MCF 10A (cell line): Measurements from ENCODE around the gene MYH16. TPM values are rescaled to one million over a fixed set of nuclear protein-coding genes. Genes with fewer than 3 reads are reported as not detected.

Source experiments
- BruUV-seq: library from RNA; stranded (reverse); fragments of 400-500 nt; replicated peaks from 2 replicates; lab custom pipeline; 2021; lab: Mats Ljungman, UMichigan
- CTCF ChIA-PET: fragments of 300-600 bp; sonication (Branson Sonifier 250); formaldehyde crosslinking; extraction: SDS; loops from one replicate; lab custom pipeline; 2021; ENCODE audit warnings: antibody characterized with exemption, inconsistent platforms; lab: Yijun Ruan, JAX
- POLR2A ChIA-PET: fragments of 300-600, 350-650 bp; sonication (Branson Sonifier 250); formaldehyde crosslinking; extraction: SDS; loops from one replicate; lab custom pipeline; 2020; ENCODE audit warnings: antibody characterized with exemption, inconsistent platforms; lab: Yijun Ruan, JAX
- DNase-seq: peaks from one replicate; pipeline ENCODE4 v3.0.0-alpha.2; 2018; ENCODE audit not compliant: unreplicated experiment
- H3K27ac Mint-ChIP-seq: one replicate; pipeline ENCODE4 v1.8.0; 2022; ENCODE audit warnings: mild to moderate bottlenecking, low read depth, mixed read lengths; ENCODE audit not compliant: unreplicated experiment
- H3K27me3 Mint-ChIP-seq: one replicate; pipeline ENCODE4 v1.8.0; 2022; ENCODE audit warnings: mixed read lengths; ENCODE audit not compliant: insufficient read depth, unreplicated experiment
- H3K36me3 Mint-ChIP-seq: one replicate; pipeline ENCODE4 v1.8.0; 2022; ENCODE audit warnings: mild to moderate bottlenecking, moderate library complexity, mixed read lengths; ENCODE audit not compliant: insufficient read depth, unreplicated experiment
- H3K4me1 Mint-ChIP-seq: one replicate; pipeline ENCODE4 v1.8.0; 2022; ENCODE audit warnings: mixed read lengths; ENCODE audit not compliant: insufficient read depth, unreplicated experiment
- H3K4me3 Mint-ChIP-seq: one replicate; pipeline ENCODE4 v1.8.0; 2022; ENCODE audit warnings: mild to moderate bottlenecking, moderate library complexity, mixed read lengths; ENCODE audit not compliant: unreplicated experiment
- H3K9me3 Mint-ChIP-seq: one replicate; pipeline ENCODE4 v1.8.0; 2022; ENCODE audit warnings: mixed read lengths; ENCODE audit not compliant: unreplicated experiment
- intact Hi-C: fragments of 100-400 bp; cut with micrococcal nuclease; formaldehyde crosslinking; loops from 2 replicates; pipeline ENCODE4 v1.14.1; 2022
- total RNA-seq: library from RNA; stranded (reverse); gene quantifications from 2 replicates; pipeline ENCODE4 v1.2.3, GENCODE V29; 2022
- TF ChIP-seq, protein P1 (sequence below): fragments of 200-600 bp; IDR thresholded peaks from one replicate; pipeline ENCODE4 v1.8.0; 2022; ENCODE audit warnings: antibody characterized with exemption, mild to moderate bottlenecking; ENCODE audit not compliant: unreplicated experiment

The MYH16 gene
- total RNA-seq, 1 experiment from 2014 or later, result 0.33 TPM

DNA sequence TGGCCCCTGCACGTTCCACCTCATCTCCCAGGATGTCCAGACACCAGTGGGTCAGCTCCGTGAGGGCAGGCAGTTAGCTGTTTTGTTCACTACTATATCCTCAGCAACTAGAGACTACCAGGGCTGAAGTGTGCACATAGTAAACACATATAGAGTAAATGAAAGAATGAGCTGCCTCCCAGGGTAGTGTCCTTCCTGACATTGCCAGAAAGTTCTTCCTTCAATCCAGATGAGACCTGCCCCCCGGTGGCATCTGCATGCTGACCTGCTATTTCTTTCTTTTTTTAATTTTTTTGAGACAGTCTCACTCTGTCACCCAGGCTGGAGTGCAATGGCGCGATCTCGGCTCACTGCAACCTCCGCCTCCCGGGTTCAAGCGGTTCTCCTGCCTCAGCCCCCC lies 39.1 kb downstream of the MYH16 start:
- Mint-ChIP-seq H3K36me3 (no peaks in the 10 kb centered on the region), H3K27ac (no peak overlapping the region), H3K27me3 (no peaks in the 10 kb centered on the region), H3K4me3 (no peak overlapping the region), H3K9me3 (peaks cover 10% of the 10 kb centered on the region), H3K4me1 (peaks cover 7% of the 10 kb centered on the region)
- TF ChIP-seq, protein P1, sequence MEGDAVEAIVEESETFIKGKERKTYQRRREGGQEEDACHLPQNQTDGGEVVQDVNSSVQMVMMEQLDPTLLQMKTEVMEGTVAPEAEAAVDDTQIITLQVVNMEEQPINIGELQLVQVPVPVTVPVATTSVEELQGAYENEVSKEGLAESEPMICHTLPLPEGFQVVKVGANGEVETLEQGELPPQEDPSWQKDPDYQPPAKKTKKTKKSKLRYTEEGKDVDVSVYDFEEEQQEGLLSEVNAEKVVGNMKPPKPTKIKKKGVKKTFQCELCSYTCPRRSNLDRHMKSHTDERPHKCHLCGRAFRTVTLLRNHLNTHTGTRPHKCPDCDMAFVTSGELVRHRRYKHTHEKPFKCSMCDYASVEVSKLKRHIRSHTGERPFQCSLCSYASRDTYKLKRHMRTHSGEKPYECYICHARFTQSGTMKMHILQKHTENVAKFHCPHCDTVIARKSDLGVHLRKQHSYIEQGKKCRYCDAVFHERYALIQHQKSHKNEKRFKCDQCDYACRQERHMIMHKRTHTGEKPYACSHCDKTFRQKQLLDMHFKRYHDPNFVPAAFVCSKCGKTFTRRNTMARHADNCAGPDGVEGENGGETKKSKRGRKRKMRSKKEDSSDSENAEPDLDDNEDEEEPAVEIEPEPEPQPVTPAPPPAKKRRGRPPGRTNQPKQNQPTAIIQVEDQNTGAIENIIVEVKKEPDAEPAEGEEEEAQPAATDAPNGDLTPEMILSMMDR, result no peak
- peak; percentile 16 for DNase-seq
- no TSS peak for BruUV-seq
- intact Hi-C loops, result loop anchor here (2.0 kb wide), 1 partner anchor 169 kb away; no protein-coding TSS in a partner anchor
- ChIA-PET POLR2A (interaction anchor here (1.0 kb wide), 1 partner anchor 169 kb away, joined by 3 read pairs; no protein-coding TSS in a partner anchor), CTCF (interaction anchor here (0.7 to 8.9 kb wide), 8 partner anchors 9 to 272 kb away, joined by 3 to 138 read pairs (median 4); no protein-coding TSS in a partner anchor)

DNA sequence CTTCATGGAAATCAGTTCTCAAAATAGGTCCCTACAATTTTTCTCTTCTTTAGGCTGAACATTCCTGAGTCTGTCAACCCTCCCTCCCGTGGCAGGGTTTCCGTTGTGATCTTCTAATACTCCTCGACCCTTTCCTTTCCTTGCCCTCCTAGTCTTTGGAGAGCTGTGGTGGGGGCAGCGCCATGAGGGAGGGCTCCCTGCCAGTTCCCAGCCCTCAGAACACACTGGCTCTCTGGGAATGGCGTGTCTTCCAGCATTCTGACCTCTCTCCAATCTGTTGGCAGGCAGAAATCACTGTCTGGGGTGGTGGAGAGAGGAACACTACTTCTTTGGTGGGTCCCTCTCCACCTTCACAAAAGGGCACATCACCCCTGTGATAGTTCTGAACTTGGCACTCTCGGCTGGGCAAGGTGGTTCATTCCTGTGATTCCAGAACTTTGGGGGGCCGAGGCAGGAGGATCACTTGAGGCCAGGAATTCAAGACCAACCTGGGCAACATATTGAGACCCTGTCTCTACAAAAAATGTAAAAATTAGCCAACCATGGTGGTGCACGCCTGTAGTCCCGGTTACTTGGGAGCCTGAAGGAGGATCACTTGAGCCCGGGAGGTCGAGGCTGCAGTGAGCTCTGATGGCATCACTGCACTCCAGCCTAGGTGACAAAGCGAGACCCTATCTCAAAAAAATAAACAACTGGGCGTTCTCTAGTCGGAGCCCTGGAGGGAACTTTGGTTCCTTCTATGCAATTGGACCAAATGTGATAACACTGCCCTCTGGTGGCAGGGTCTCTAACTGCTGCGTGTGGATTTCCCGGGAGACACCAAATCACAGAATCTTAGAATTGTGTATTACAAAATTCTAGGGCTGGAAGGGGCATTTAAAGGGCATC lies 39.9 kb downstream of the MYH16 start:
- ChIA-PET CTCF (interaction anchor here (0.5 to 8.9 kb wide), 39 partner anchors 8 to 311 kb away, joined by 3 to 138 read pairs (median 3); partner anchors contain the start of genes ARPC1A, KPNA7 and SMURF1), POLR2A (interaction anchor here (0.6 to 1.0 kb wide), 3 partner anchors 13 to 292 kb away, joined by 3 to 4 read pairs (median 4); partner anchors contain the start of gene ARPC1A)
- peaks cover 7% of the 10 kb centered on the region for H3K4me1 Mint-ChIP-seq
- BruUV-seq, result no TSS peak
- intact Hi-C loops, result loop anchor here (1.0 to 2.0 kb wide), 3 partner anchors 38 to 272 kb away; no protein-coding TSS in a partner anchor
- no peak overlapping the region for H3K27ac Mint-ChIP-seq
- H3K9me3 Mint-ChIP-seq, result peaks cover 10% of the 10 kb centered on the region
- no peaks in the 10 kb centered on the region for H3K36me3 Mint-ChIP-seq
- H3K27me3 Mint-ChIP-seq, result no peaks in the 10 kb centered on the region
- DNase-seq, result peak; percentile 74
- TF ChIP-seq, protein P1, result peak; percentile 92
- no peak overlapping the region for H3K4me3 Mint-ChIP-seq

DNA sequence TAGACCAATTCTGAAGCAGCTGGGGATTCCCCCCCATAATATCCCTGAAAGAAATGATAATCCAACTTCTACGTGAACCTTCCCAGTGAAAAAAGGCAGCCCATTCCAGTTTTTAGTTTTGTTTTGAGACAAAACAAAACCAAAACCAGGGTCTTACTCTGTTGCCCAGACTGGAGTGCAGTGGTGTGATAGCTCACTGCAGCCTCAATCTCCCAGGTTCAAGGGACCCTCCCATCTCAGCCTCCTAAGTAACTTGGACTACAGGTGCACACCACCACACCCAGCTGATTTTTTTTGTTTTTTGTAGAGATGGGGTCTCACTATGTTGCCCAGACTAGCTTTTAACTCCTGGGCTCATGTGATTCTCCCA lies 40.5 kb downstream of the MYH16 start:
- ChIA-PET CTCF (interaction anchor here (0.5 to 8.9 kb wide), 39 partner anchors 8 to 311 kb away, joined by 3 to 138 read pairs (median 3); partner anchors contain the start of genes ARPC1A, KPNA7 and SMURF1), POLR2A (interaction anchor here (0.6 to 4.4 kb wide), 4 partner anchors 12 to 293 kb away, joined by 3 to 22 read pairs (median 4); partner anchors contain the start of gene ARPC1A)
- H3K4me1 Mint-ChIP-seq, result peaks cover 7% of the 10 kb centered on the region
- intact Hi-C loops, result loop anchor here (1.0 to 2.0 kb wide), 3 partner anchors 39 to 273 kb away; no protein-coding TSS in a partner anchor
- TF ChIP-seq, protein P1, result no peak
- no peaks in the 10 kb centered on the region for H3K36me3 Mint-ChIP-seq
- H3K27ac Mint-ChIP-seq, result no peak overlapping the region
- BruUV-seq, result no TSS peak
- DNase-seq, result no peak
- H3K27me3 Mint-ChIP-seq, result no peaks in the 10 kb centered on the region
- peaks cover 10% of the 10 kb centered on the region for H3K9me3 Mint-ChIP-seq
- no peak overlapping the region for H3K4me3 Mint-ChIP-seq

DNA sequence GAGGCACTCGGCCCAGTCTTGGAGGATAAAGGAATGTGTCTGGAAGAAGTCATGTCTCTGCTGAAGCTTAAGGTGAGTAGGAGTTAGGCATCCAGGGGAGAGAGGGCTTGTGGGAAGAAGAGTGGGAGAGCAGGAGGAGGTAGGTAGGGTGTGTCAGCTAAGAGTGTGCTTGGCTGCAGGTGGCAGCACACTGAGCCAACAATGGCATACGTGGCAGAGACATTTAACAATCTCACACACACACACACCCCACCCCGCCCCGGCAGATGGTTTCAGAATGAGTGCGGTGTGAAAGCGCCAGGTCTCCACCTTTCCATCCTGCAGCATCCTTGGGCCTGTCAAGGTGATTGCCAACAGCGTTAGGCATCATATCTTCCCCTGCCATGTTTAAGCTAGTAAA lies 41.9 kb downstream of the MYH16 start:
- peaks cover 10% of the 10 kb centered on the region for H3K9me3 Mint-ChIP-seq
- intact Hi-C loops, result no loop called here
- ChIA-PET POLR2A (interaction anchor here (1.0 to 4.4 kb wide), 3 partner anchors 9 to 173 kb away, joined by 3 to 22 read pairs (median 3); partner anchors contain the start of gene ARPC1A), CTCF (interaction anchor here (0.5 to 8.9 kb wide), 7 partner anchors 11 to 377 kb away, joined by 3 to 138 read pairs (median 4); partner anchors contain the start of gene ARPC1A)
- peaks cover 7% of the 10 kb centered on the region for H3K4me1 Mint-ChIP-seq
- no peak overlapping the region for H3K4me3 Mint-ChIP-seq
- H3K36me3 Mint-ChIP-seq, result no peaks in the 10 kb centered on the region
- BruUV-seq, result no TSS peak
- no peaks in the 10 kb centered on the region for H3K27me3 Mint-ChIP-seq
- peak; percentile 31 for DNase-seq
- no peak overlapping the region for H3K27ac Mint-ChIP-seq
- TF ChIP-seq, protein P1, result no peak
